IPS DF 6.9 (cell line): ENCODE results near the gene MOSMO.
A peak's percentile ranks its signal among the peaks of the same experiment; 100 is the strongest.

Source experiments
- DNase-seq: peaks from one replicate; pipeline ENCODE4 v3.0.0-alpha.2; 2013; ENCODE audit warnings: low read depth, low spot score
- H3K27ac ChIP-seq: one replicate; pipeline ENCODE4 v1.5.1; 2013; ENCODE audit warnings: low read length, control low read depth
- H3K27me3 ChIP-seq: 2 replicates; pipeline ENCODE4 v1.6.1; 2013; ENCODE audit warnings: mild to moderate bottlenecking, low read length; ENCODE audit not compliant: control insufficient read depth, insufficient read depth
- H3K36me3 ChIP-seq: 2 replicates; pipeline ENCODE4 v1.6.1; 2013; ENCODE audit warnings: low read length; ENCODE audit not compliant: control insufficient read depth, insufficient read depth
- H3K4me1 ChIP-seq: 2 replicates; pipeline ENCODE4 v1.6.1; 2013; ENCODE audit warnings: low read length; ENCODE audit not compliant: control insufficient read depth, insufficient read depth
- H3K4me3 ChIP-seq: 2 replicates; pipeline ENCODE4 v1.5.1; 2013; ENCODE audit warnings: mild to moderate bottlenecking, low read length
- H3K9me3 ChIP-seq: 2 replicates; pipeline ENCODE4 v1.6.1; 2013; ENCODE audit warnings: low read length, inconsistent platforms; ENCODE audit not compliant: control insufficient read depth, insufficient read depth
- WGBS: extraction: QIAGEN DNeasy Blood & Tissue Kit; methylation state at CpG from one replicate; pipeline ENCODE4 v1.1.7; 2013; ENCODE audit warnings: mixed read lengths, missing lambda C conversion rate; ENCODE audit not compliant: insufficient read length, insufficient coverage; 5-methylcytosine and 5-hydroxymethylcytosine counted together

MOSMO gene

GRCh38 chr16:22071331-22071910 lies 63.5 kb downstream of the MOSMO start:
- no CpG with 5 or more reads among the region's 7 CpGs for WGBS
- Histone ChIP-seq H3K36me3 (no peaks in the 10 kb centered on the region), H3K27ac (no peak overlapping the region), H3K9me3 (no peaks in the 10 kb centered on the region), H3K4me3 (no peak overlapping the region), H3K27me3 (no peaks in the 10 kb centered on the region), H3K4me1 (no peaks in the 10 kb centered on the region)
- no peak for DNase-seq

- Histone ChIP-seq H3K27me3 (no peaks in the 10 kb centered on the region), H3K27ac (no peak overlapping the region), H3K9me3 (no peaks in the 10 kb centered on the region), H3K4me1 (no peaks in the 10 kb centered on the region), H3K4me3 (no peak overlapping the region), H3K36me3 (no peaks in the 10 kb centered on the region)
- no CpG with 5 or more reads among the region's 3 CpGs for WGBS
- no peak for DNase-seq
Measured at GRCh38 chr16:22073350-22073749, 65.4 kb downstream of the MOSMO start.

- H3K4me1 ChIP-seq = no peaks in the 10 kb centered on the region
- H3K9me3 ChIP-seq = no peaks in the 10 kb centered on the region
- DNase-seq = no peak
- H3K27ac ChIP-seq = no peak overlapping the region
- WGBS = no CpG with 5 or more reads among the region's 11 CpGs
- H3K27me3 ChIP-seq = no peaks in the 10 kb centered on the region
- H3K36me3 ChIP-seq = no peaks in the 10 kb centered on the region
- no peak overlapping the region for H3K4me3 ChIP-seq
Measured at GRCh38 chr16:22075043-22075757, 67.3 kb downstream of the MOSMO start.

GRCh38 chr16:22075776-22076175 lies 67.9 kb downstream of the MOSMO start:
- WGBS = no CpG with 5 or more reads among the region's 1 CpG
- no peaks in the 10 kb centered on the region for H3K36me3 ChIP-seq
- no peak for DNase-seq
- H3K9me3 ChIP-seq = no peaks in the 10 kb centered on the region
- no peak overlapping the region for H3K4me3 ChIP-seq
- no peak overlapping the region for H3K27ac ChIP-seq
- H3K27me3 ChIP-seq = no peaks in the 10 kb centered on the region
- no peaks in the 10 kb centered on the region for H3K4me1 ChIP-seq

GRCh38 chr16:22077700-22078313 lies 69.9 kb downstream of the MOSMO start:
- DNase-seq = peak; percentile 35
- no peak overlapping the region for H3K27ac ChIP-seq
- H3K27me3 ChIP-seq = no peaks in the 10 kb centered on the region
- no CpG with 5 or more reads among the region's 8 CpGs for WGBS
- no peaks in the 10 kb centered on the region for H3K4me1 ChIP-seq
- H3K36me3 ChIP-seq = no peaks in the 10 kb centered on the region
- no peaks in the 10 kb centered on the region for H3K9me3 ChIP-seq
- no peak overlapping the region for H3K4me3 ChIP-seq

- Histone ChIP-seq H3K27ac (no peak overlapping the region), H3K4me1 (no peaks in the 10 kb centered on the region), H3K9me3 (no peaks in the 10 kb centered on the region), H3K27me3 (no peaks in the 10 kb centered on the region), H3K4me3 (no peak overlapping the region), H3K36me3 (no peaks in the 10 kb centered on the region)
- no CpG with 5 or more reads among the region's 1 CpG for WGBS
- DNase-seq = no peak
Measured at GRCh38 chr16:22078656-22079055, 70.7 kb downstream of the MOSMO start.

- Histone ChIP-seq H3K4me1 (no peaks in the 10 kb centered on the region), H3K4me3 (no peak overlapping the region), H3K27me3 (no peaks in the 10 kb centered on the region), H3K36me3 (no peaks in the 10 kb centered on the region), H3K9me3 (no peaks in the 10 kb centered on the region), H3K27ac (no peak overlapping the region)
- DNase-seq = no peak
- no CpG with 5 or more reads among the region's 3 CpGs for WGBS
Measured at GRCh38 chr16:22081050-22081449, 73.1 kb downstream of the MOSMO start.

- WGBS = no CpG with 5 or more reads among the region's 1 CpG
- peaks cover 2% of the 10 kb centered on the region; the same call in 1 of the 2 replicates for H3K27me3 ChIP-seq
- no peaks in the 10 kb centered on the region for H3K4me1 ChIP-seq
- no peaks in the 10 kb centered on the region for H3K9me3 ChIP-seq
- H3K27ac ChIP-seq = no peak overlapping the region
- no peak for DNase-seq
- no peak overlapping the region for H3K4me3 ChIP-seq
- no peaks in the 10 kb centered on the region for H3K36me3 ChIP-seq
Measured at GRCh38 chr16:22086440-22086839, 78.5 kb downstream of the MOSMO start.

GRCh38 chr16:22088642-22089041 lies 80.7 kb downstream of the MOSMO start:
- no CpG with 5 or more reads among the region's 1 CpG for WGBS
- no peak for DNase-seq
- Histone ChIP-seq H3K27ac (no peak overlapping the region), H3K4me1 (0 out of 2 replicates have a peak, but pooled peaks cover 1% of the 10 kb centered on the region), H3K27me3 (peaks cover 2% of the 10 kb centered on the region; the same call in 1 of the 2 replicates), H3K36me3 (no peaks in the 10 kb centered on the region), H3K4me3 (no peak overlapping the region), H3K9me3 (no peaks in the 10 kb centered on the region)

- Histone ChIP-seq H3K4me3 (no peak overlapping the region), H3K36me3 (no peaks in the 10 kb centered on the region), H3K9me3 (no peaks in the 10 kb centered on the region), H3K27me3 (peaks cover 2% of the 10 kb centered on the region; the same call in 1 of the 2 replicates), H3K4me1 (0 out of 2 replicates have a peak, but pooled peaks cover 1% of the 10 kb centered on the region), H3K27ac (no peak overlapping the region)
- WGBS = no CpG with 5 or more reads among the region's 4 CpGs
- no peak for DNase-seq
Measured at GRCh38 chr16:22089910-22090309, 82.0 kb downstream of the MOSMO start.
